Nephron (organoid): ENCODE measurements around the gene CCND1.
A peak's percentile ranks its signal among the peaks of the same experiment; 100 is the strongest.

Experiments
- H3K27ac Mint-ChIP-seq, 3 experiments: 2 replicates each; pipeline ENCODE4 v1.8.0; 2020; ENCODE audit warnings: mixed read lengths in 3 of 3, mild to moderate bottlenecking in 2 of 3, moderate library complexity in 1 of 3
- H3K27me3 Mint-ChIP-seq: 2 replicates; pipeline ENCODE4 v1.8.0; 2021; ENCODE audit warnings: low read depth, mild to moderate bottlenecking, moderate library complexity, mixed read lengths
- H3K36me3 Mint-ChIP-seq: 2 replicates; pipeline ENCODE4 v1.8.0; 2020; ENCODE audit warnings: low read depth, mixed read lengths
- H3K4me1 Mint-ChIP-seq: 2 replicates; pipeline ENCODE4 v1.8.0; 2020; ENCODE audit warnings: mixed read lengths
- H3K4me3 Mint-ChIP-seq, 3 experiments: 2 replicates each; pipeline ENCODE4 v1.8.0; 2020; ENCODE audit warnings: mild to moderate bottlenecking in 3 of 3, mixed read lengths in 3 of 3, moderate library complexity in 2 of 3
- H3K9me3 Mint-ChIP-seq: 2 replicates; pipeline ENCODE4 v1.8.0; 2020; ENCODE audit warnings: mixed read lengths
- TF ChIP-seq, protein P1 (sequence below), 3 experiments: fragments of 200-600 bp; sonication (generic); IDR thresholded peaks; one replicate each; pipeline ENCODE4 v1.5.0; 2021; ENCODE audit warnings: antibody characterized with exemption in 3 of 3; ENCODE audit not compliant: unreplicated experiment in 3 of 3

CCND1 gene

DNA sequence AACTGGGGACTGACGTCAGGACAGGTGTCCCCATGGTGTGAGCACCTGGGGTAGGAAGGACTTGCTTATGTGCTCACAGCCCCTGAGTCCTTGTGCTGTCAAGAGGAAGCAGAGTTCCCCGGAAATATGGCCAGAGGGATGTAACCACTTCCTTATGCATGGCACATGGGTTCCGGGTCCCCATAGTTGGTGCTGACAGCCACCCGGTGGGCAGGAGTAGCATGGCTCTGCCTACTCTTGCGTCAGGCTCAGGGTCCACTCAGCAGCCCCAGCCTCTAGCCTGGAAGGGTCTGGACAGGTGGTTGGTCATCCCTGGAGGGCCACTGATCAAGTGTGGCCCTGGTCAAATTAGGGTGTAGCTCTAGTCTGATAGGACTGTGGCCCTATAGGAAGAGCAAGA, 42.8 kb upstream of the CCND1 start:
- Mint-ChIP-seq H3K27ac (no peak overlapping the region), H3K9me3 (peaks cover 2% of the 10 kb centered on the region), H3K27me3 (peaks cover 26% of the 10 kb centered on the region), H3K4me3 (no peak overlapping the region), H3K4me1 (peaks cover 11% of the 10 kb centered on the region), H3K36me3 (no peaks in the 10 kb centered on the region)
- TF ChIP-seq, protein P1, sequence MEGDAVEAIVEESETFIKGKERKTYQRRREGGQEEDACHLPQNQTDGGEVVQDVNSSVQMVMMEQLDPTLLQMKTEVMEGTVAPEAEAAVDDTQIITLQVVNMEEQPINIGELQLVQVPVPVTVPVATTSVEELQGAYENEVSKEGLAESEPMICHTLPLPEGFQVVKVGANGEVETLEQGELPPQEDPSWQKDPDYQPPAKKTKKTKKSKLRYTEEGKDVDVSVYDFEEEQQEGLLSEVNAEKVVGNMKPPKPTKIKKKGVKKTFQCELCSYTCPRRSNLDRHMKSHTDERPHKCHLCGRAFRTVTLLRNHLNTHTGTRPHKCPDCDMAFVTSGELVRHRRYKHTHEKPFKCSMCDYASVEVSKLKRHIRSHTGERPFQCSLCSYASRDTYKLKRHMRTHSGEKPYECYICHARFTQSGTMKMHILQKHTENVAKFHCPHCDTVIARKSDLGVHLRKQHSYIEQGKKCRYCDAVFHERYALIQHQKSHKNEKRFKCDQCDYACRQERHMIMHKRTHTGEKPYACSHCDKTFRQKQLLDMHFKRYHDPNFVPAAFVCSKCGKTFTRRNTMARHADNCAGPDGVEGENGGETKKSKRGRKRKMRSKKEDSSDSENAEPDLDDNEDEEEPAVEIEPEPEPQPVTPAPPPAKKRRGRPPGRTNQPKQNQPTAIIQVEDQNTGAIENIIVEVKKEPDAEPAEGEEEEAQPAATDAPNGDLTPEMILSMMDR (IDR thresholded peaks at IDR 0.05; ENCODE audit: unreplicated experiment in 3 of 3) = no peak

DNA sequence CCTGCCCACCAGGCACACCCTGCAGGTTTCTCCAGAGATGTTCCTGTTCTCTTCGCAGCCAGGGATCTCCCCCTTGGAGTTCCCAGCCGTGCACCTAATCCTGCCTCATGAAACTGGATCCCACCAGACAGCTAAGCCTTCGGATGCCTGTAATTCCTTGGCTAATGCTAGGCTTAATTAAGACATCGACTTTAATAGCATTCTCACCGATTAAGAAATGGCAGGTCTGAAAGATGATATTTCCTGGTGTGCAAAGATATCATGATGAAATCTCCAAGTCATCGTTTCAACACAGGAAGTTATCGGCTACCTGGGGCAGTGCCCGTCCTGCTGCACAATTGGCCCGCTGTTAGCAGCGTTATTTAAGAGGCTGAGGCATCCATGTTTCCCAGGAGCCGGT, 41.5 kb upstream of the CCND1 start:
- Mint-ChIP-seq H3K9me3 (peaks cover 2% of the 10 kb centered on the region), H3K27me3 (peaks cover 38% of the 10 kb centered on the region), H3K36me3 (no peaks in the 10 kb centered on the region), H3K4me3 (no peak overlapping the region), H3K27ac (no peak overlapping the region), H3K4me1 (peaks cover 19% of the 10 kb centered on the region)
- TF ChIP-seq, protein P1 (IDR thresholded peaks at IDR 0.05; ENCODE audit: unreplicated experiment in 3 of 3) = no peak

DNA sequence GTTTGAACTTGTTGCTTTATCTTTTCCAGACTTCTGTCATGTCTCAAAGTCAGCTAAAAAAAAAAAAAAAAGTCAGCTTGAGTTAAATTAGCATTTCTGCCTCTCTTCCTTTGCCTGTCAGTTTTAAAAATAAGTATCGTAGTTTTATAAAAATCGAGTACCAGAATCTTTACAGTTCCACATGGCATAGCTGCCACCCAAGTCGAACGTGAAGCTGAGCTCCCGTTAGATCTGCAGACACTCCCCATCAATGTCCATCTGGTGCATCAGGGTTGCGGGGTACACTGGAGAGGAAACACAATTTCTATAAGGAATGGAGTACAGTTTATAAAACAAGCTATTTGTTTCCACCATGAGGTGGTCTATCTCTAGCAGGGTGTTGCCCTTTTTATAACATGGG, 41.0 kb upstream of the CCND1 start:
- peaks cover 2% of the 10 kb centered on the region for H3K9me3 Mint-ChIP-seq
- H3K4me1 Mint-ChIP-seq = peaks cover 19% of the 10 kb centered on the region
- no peak overlapping the region for H3K27ac Mint-ChIP-seq

DNA sequence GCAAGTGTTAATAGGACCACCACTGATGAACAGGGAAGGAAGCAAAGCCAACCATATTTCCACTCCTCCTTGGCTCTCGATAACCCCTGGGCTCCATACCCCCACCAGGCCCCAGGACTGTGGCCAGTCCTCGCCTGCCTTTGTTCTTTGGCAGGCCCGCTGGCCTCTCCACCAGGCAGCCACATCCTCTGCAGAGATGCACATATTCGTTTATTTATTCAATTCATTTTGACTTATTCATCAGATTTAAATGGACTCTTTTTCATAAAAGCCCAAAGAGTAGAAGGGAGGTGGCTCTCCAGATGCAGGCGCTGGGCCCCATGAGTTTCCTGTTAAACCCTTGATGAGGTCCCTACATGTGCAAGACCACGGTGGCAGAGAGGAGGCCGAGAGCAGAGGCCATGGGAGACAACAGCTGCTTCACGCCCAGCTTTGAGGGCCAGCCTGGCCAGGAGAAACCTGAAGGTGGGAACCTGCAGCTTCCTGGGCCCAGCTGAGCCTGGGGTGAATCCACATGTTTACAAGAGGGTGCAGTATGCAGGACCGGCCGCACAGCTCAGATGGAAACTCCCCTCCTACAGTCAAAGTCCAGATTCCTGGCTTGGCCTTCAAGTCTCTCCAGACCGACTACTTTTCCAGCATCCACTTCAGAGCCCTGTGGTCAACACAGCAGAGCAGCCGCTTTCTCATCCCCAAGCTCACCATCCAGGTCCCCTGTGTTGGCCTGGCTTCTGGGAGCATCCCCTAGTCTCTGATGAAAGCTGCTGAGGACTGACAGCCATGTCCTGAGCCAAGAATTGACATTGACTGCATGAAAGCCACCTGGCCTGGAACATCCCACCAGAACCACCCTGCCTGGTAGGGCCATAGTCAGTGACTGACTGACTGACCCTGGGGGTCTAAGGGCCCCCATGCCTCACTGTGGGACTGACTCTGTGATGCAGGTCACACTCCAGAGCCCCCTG, 39.7 kb upstream of the CCND1 start:
- Mint-ChIP-seq H3K4me3 (no peak overlapping the region), H3K27me3 (peaks cover 44% of the 10 kb centered on the region), H3K4me1 (peaks cover 19% of the 10 kb centered on the region), H3K27ac (no peak overlapping the region), H3K36me3 (no peaks in the 10 kb centered on the region), H3K9me3 (peaks cover 2% of the 10 kb centered on the region)
- TF ChIP-seq, protein P1 (IDR thresholded peaks at IDR 0.05; ENCODE audit: unreplicated experiment in 3 of 3) = no peak

More for the DNA sequence above, 41.0 kb upstream of the CCND1 start:
- TF ChIP-seq, protein P1 (IDR thresholded peaks at IDR 0.05; ENCODE audit: unreplicated experiment in 3 of 3) = no peak
- H3K4me3 Mint-ChIP-seq = no peak overlapping the region
- no peaks in the 10 kb centered on the region for H3K36me3 Mint-ChIP-seq
- H3K27me3 Mint-ChIP-seq = peaks cover 38% of the 10 kb centered on the region

DNA sequence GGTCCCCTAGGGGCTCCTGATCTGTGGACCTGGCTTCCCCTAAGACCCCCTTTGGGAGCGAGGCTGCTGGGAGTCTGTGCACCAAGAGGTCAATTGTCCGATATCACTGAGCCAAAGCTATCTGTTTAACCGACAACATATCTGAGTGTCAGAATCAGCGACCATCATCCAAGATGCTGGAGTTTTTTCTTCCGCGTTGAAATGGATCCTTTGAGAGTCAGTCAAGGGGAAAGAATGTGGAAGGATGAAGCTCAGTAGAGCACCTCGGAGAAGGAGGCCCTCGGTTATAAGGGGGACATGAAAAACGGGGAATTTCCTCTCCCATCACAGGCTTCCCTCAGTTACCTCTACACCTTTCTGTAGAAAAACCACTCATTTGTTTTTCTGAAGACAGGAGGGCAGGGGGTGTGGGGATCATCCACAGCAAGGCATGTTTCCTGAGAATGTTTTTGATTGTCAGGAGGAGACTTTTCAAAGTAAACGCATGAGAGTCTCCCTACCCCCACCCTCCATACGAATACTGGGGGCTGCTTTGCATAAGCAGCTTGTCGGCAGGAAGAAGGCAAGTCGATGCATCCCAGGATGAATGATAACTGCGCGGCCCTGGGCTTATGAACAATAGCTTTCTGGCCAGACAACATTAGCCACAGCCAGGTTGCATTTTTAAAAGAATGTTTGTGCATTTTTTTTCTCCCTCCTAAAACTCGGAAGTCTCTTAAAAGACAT, 37.7 kb upstream of the CCND1 start:
- TF ChIP-seq, protein P1 (IDR thresholded peaks at IDR 0.05; ENCODE audit: unreplicated experiment in 3 of 3) = no peak

More for the DNA sequence above, 37.7 kb upstream of the CCND1 start:
- Mint-ChIP-seq H3K36me3 (peaks cover 2% of the 10 kb centered on the region), H3K4me3 (no peak overlapping the region), H3K27ac (peak overlapping the region in 2 of 3 experiments; percentile 16 to 43), H3K9me3 (peaks cover 16% of the 10 kb centered on the region), H3K27me3 (peaks cover 48% of the 10 kb centered on the region), H3K4me1 (peaks cover 19% of the 10 kb centered on the region)
